ENCODE results near the gene DEFB108B. TPM values are rescaled to one million over a fixed set of nuclear protein-coding genes. Genes with fewer than 3 reads are reported as not detected.
A peak's percentile ranks its signal among the peaks of the same experiment; 100 is the strongest.
"Not testable (repeated sequence)": the region's sequence is repeated elsewhere in the genome, so short reads cannot be mapped to it uniquely, and the experiment has no call there.

DEFB108B gene
- total RNA-seq, 1 donor from 2014 or later = not detected

GRCh38 chr11:71804158-71804947 lies 28.6 kb upstream of the DEFB108B start:
- H3K27me3 Mint-ChIP-seq (ENCODE audit: unreplicated experiment); H3K4me1 Mint-ChIP-seq (ENCODE audit: unreplicated experiment); H3K4me3 Mint-ChIP-seq (ENCODE audit: unreplicated experiment); H3K36me3 Mint-ChIP-seq (ENCODE audit: low read depth, unreplicated experiment); DNase-seq (ENCODE audit: low spot score); H3K9me3 Mint-ChIP-seq (ENCODE audit: unreplicated experiment); H3K27ac Mint-ChIP-seq (ENCODE audit: unreplicated experiment): not testable (repeated sequence)

- not testable (repeated sequence) for H3K4me3 Mint-ChIP-seq (ENCODE audit: unreplicated experiment); H3K27me3 Mint-ChIP-seq (ENCODE audit: unreplicated experiment); H3K27ac Mint-ChIP-seq (ENCODE audit: unreplicated experiment); H3K36me3 Mint-ChIP-seq (ENCODE audit: low read depth, unreplicated experiment); H3K4me1 Mint-ChIP-seq (ENCODE audit: unreplicated experiment); H3K9me3 Mint-ChIP-seq (ENCODE audit: unreplicated experiment); DNase-seq (ENCODE audit: low spot score)
These were observed 20.5 kb upstream of the DEFB108B start for GRCh38 chr11:71812529-71812928.

- H3K27ac Mint-ChIP-seq (ENCODE audit: unreplicated experiment); H3K36me3 Mint-ChIP-seq (ENCODE audit: low read depth, unreplicated experiment); H3K9me3 Mint-ChIP-seq (ENCODE audit: unreplicated experiment): not testable (repeated sequence)
These were observed 19.3 kb upstream of the DEFB108B start for GRCh38 chr11:71813481-71814355.

GRCh38 chr11:71821539-71821938 lies 11.5 kb upstream of the DEFB108B start:
- DNase-seq (ENCODE audit: low spot score); H3K27ac Mint-ChIP-seq (ENCODE audit: unreplicated experiment); H3K4me1 Mint-ChIP-seq (ENCODE audit: unreplicated experiment): not testable (repeated sequence)

More at GRCh38 chr11:71813481-71814355, 19.3 kb upstream of the DEFB108B start:
- DNase-seq (ENCODE audit: low spot score) = peak; percentile 77
- H3K4me3 Mint-ChIP-seq (ENCODE audit: unreplicated experiment) = peak overlapping the region; percentile 77
- TF ChIP-seq CTCF (IDR thresholded peaks at IDR 0.05; ENCODE audit: unreplicated experiment) = peak; percentile 70
- not testable (repeated sequence) for H3K27me3 Mint-ChIP-seq (ENCODE audit: unreplicated experiment); H3K4me1 Mint-ChIP-seq (ENCODE audit: unreplicated experiment)

GRCh38 chr11:71829247-71829646 lies 3.8 kb upstream of the DEFB108B start:
- H3K27ac Mint-ChIP-seq (ENCODE audit: unreplicated experiment); H3K27me3 Mint-ChIP-seq (ENCODE audit: unreplicated experiment); H3K36me3 Mint-ChIP-seq (ENCODE audit: low read depth, unreplicated experiment); H3K4me1 Mint-ChIP-seq (ENCODE audit: unreplicated experiment); H3K4me3 Mint-ChIP-seq (ENCODE audit: unreplicated experiment); DNase-seq (ENCODE audit: low spot score); H3K9me3 Mint-ChIP-seq (ENCODE audit: unreplicated experiment): not testable (repeated sequence)

More at GRCh38 chr11:71821539-71821938, 11.5 kb upstream of the DEFB108B start:
- not testable (repeated sequence) for H3K36me3 Mint-ChIP-seq (ENCODE audit: low read depth, unreplicated experiment); H3K27me3 Mint-ChIP-seq (ENCODE audit: unreplicated experiment); H3K9me3 Mint-ChIP-seq (ENCODE audit: unreplicated experiment); H3K4me3 Mint-ChIP-seq (ENCODE audit: unreplicated experiment)

- H3K4me3 Mint-ChIP-seq (ENCODE audit: unreplicated experiment); H3K9me3 Mint-ChIP-seq (ENCODE audit: unreplicated experiment): not testable (repeated sequence)
These were observed 3.3 kb upstream of the DEFB108B start for GRCh38 chr11:71829686-71830085.

GRCh38 chr11:71842720-71843119 lies 9.7 kb downstream of the DEFB108B start:
- H3K27me3 Mint-ChIP-seq (ENCODE audit: unreplicated experiment); H3K9me3 Mint-ChIP-seq (ENCODE audit: unreplicated experiment); H3K4me1 Mint-ChIP-seq (ENCODE audit: unreplicated experiment); H3K36me3 Mint-ChIP-seq (ENCODE audit: low read depth, unreplicated experiment); H3K4me3 Mint-ChIP-seq (ENCODE audit: unreplicated experiment); DNase-seq (ENCODE audit: low spot score); H3K27ac Mint-ChIP-seq (ENCODE audit: unreplicated experiment): not testable (repeated sequence)

More at GRCh38 chr11:71829686-71830085, 3.3 kb upstream of the DEFB108B start:
- H3K27ac Mint-ChIP-seq (ENCODE audit: unreplicated experiment); H3K36me3 Mint-ChIP-seq (ENCODE audit: low read depth, unreplicated experiment); DNase-seq (ENCODE audit: low spot score); H3K27me3 Mint-ChIP-seq (ENCODE audit: unreplicated experiment); H3K4me1 Mint-ChIP-seq (ENCODE audit: unreplicated experiment): not testable (repeated sequence)

- not testable (repeated sequence) for H3K27ac Mint-ChIP-seq (ENCODE audit: unreplicated experiment); H3K36me3 Mint-ChIP-seq (ENCODE audit: low read depth, unreplicated experiment); H3K9me3 Mint-ChIP-seq (ENCODE audit: unreplicated experiment); DNase-seq (ENCODE audit: low spot score); H3K4me1 Mint-ChIP-seq (ENCODE audit: unreplicated experiment); H3K27me3 Mint-ChIP-seq (ENCODE audit: unreplicated experiment); H3K4me3 Mint-ChIP-seq (ENCODE audit: unreplicated experiment)
These were observed 10.4 kb downstream of the DEFB108B start for GRCh38 chr11:71843355-71843754.

Data from endothelial cell (in vitro differentiated cells).